Testis (tissue), 2 donors: ENCODE measurements around the gene SLC8B1.

Source experiments
- POLR2A ChIP-seq: fragments of 450-650 bp; IDR thresholded peaks from one replicate; pipeline ENCODE4 v1.6.1; 2017; ENCODE audit warnings: antibody characterized with exemption, mild to moderate bottlenecking, moderate library complexity
- TF ChIP-seq, protein P1 (sequence below), 3 experiments: fragments of 450-650 bp in 2 of 3; fragments of 200-600 bp in 1 of 3; sonication (generic) in 1 of 3; IDR thresholded peaks; one replicate each; pipeline ENCODE4 v1.5.1; 2016 to 2019; ENCODE audit warnings: antibody characterized with exemption in 3 of 3, mild to moderate bottlenecking in 2 of 3, moderate library complexity in 1 of 3

DNA sequence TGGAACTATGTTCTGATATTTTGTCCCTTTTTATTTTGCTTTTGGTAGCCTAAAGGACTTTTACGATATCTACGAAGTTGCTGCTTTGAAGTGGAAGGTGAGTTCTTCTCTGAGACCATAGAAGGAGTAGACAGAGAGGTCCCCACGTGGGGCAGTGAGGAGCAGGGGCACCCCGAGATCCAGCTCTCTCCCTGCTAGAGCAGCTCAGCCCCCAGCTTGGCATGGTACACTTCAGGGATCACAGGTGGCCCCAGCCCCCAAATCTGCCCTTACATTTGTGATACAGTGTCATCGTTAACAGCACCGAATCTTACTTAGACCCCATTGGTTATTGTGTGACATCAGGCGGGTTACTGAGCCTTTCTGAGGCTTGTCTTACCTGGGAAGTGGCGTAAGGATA is 56.8 kb downstream of the SLC8B1 start:
- TF ChIP-seq, protein P1, sequence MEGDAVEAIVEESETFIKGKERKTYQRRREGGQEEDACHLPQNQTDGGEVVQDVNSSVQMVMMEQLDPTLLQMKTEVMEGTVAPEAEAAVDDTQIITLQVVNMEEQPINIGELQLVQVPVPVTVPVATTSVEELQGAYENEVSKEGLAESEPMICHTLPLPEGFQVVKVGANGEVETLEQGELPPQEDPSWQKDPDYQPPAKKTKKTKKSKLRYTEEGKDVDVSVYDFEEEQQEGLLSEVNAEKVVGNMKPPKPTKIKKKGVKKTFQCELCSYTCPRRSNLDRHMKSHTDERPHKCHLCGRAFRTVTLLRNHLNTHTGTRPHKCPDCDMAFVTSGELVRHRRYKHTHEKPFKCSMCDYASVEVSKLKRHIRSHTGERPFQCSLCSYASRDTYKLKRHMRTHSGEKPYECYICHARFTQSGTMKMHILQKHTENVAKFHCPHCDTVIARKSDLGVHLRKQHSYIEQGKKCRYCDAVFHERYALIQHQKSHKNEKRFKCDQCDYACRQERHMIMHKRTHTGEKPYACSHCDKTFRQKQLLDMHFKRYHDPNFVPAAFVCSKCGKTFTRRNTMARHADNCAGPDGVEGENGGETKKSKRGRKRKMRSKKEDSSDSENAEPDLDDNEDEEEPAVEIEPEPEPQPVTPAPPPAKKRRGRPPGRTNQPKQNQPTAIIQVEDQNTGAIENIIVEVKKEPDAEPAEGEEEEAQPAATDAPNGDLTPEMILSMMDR (IDR thresholded peaks at IDR 0.05): no peak
- TF ChIP-seq POLR2A: no peak
